Muscle layer of colon (tissue), 2 donors: ENCODE measurements around the gene FGFR3.

Source experiments
- H3K27ac ChIP-seq: one replicate; pipeline ENCODE4 v1.7.0; 2013; ENCODE audit warnings: low read depth, mild to moderate bottlenecking, low read length, moderate library complexity
- H3K27me3 ChIP-seq, 2 donors: one replicate each; pipeline ENCODE4 v1.7.0; 2013; ENCODE audit warnings: low read length in 2 of 2, mild to moderate bottlenecking in 2 of 2; ENCODE audit not compliant: insufficient read depth in 2 of 2, control insufficient read depth in 1 of 2
- H3K36me3 ChIP-seq: one replicate; pipeline ENCODE4 v1.7.0; 2013; ENCODE audit warnings: mild to moderate bottlenecking, low read length; ENCODE audit not compliant: insufficient read depth
- H3K4me1 ChIP-seq: one replicate; pipeline ENCODE4 v1.7.0; 2013; ENCODE audit warnings: mild to moderate bottlenecking, low read length; ENCODE audit not compliant: insufficient read depth
- H3K4me3 ChIP-seq, 2 donors: one replicate each; pipeline ENCODE4 v1.7.0; 2013; ENCODE audit warnings: low read length in 2 of 2, low read depth in 1 of 2, mild to moderate bottlenecking in 1 of 2, moderate library complexity in 1 of 2
- H3K9ac ChIP-seq: one replicate; pipeline ENCODE4 v1.7.0; 2013; ENCODE audit warnings: low read length
- H3K9me3 ChIP-seq: one replicate; pipeline ENCODE4 v1.7.0; 2013; ENCODE audit warnings: mild to moderate bottlenecking, low read length
- donor health status: abdominal sarcoma.
- donor health status: Adenocarcinoma of cecum.

The FGFR3 gene

DNA sequence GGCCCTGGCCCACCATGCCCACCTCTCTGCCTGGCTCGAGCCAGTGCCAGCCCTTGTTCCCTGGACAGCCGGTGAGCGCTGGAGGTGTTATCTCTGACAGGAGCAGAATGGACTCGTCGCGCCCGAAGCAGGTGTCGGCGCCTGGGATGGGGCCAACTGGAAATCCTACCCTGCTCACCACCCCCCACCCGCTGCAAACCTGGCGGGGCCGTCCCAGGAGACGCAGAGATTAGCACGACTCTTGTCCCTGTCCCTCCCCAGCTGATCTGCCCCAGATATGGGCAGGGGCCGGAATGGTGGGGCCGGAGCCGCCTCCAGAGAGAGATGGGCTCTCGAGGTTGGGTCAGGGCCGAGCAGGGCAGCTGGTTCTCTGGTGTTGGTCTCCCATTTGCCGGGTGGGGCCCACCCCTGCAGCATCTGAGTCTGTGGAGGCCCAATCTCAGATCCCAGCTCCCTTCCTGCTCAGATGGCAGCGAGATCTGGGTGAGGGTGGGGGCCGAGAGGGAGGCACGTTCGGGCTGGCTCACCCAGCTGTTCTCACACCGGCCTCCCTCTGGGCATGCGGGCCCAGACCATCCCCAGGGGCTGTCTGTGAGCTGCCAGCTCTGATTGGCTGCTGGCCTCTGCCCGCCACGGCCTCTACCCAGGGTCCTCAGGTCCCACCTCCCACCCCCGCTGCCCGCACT lies 20.1 kb upstream of the FGFR3 start:
- H3K4me3 ChIP-seq, result no peak overlapping the region
- H3K9ac ChIP-seq, result no peak overlapping the region
- H3K9me3 ChIP-seq, result no peaks in the 10 kb centered on the region
- H3K4me1 ChIP-seq, result no peaks in the 10 kb centered on the region
- no peak overlapping the region for H3K27ac ChIP-seq
- no peaks in the 10 kb centered on the region for H3K36me3 ChIP-seq
- peaks cover 4 to 35% of the 10 kb centered on the region in 2 donors for H3K27me3 ChIP-seq

DNA sequence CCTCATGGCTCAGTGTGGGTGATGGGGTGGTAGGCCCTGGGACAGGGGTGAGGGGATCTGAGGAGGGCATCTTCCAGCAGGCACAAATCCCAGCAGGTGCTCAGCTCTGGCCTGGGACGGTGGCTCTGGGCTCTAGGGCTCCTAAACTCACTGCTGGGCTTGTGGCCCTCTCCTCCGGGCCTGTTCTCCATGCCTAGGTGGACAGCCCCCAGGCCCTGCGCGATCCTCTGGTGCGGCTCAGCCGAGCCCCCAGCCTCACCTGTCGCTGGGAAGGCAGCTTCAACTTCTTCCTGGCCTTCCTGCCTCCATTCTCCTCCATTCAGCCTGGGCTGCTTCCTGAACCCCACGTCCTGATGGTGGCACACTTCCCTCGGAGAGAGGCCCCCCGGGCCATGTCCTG lies 19.3 kb upstream of the FGFR3 start:
- Histone ChIP-seq H3K27me3 (peaks cover 0 to 29% of the 10 kb centered on the region in 2 donors), H3K9ac (no peak overlapping the region), H3K9me3 (no peaks in the 10 kb centered on the region), H3K4me3 (no peak overlapping the region), H3K4me1 (no peaks in the 10 kb centered on the region), H3K36me3 (no peaks in the 10 kb centered on the region), H3K27ac (no peak overlapping the region)

DNA sequence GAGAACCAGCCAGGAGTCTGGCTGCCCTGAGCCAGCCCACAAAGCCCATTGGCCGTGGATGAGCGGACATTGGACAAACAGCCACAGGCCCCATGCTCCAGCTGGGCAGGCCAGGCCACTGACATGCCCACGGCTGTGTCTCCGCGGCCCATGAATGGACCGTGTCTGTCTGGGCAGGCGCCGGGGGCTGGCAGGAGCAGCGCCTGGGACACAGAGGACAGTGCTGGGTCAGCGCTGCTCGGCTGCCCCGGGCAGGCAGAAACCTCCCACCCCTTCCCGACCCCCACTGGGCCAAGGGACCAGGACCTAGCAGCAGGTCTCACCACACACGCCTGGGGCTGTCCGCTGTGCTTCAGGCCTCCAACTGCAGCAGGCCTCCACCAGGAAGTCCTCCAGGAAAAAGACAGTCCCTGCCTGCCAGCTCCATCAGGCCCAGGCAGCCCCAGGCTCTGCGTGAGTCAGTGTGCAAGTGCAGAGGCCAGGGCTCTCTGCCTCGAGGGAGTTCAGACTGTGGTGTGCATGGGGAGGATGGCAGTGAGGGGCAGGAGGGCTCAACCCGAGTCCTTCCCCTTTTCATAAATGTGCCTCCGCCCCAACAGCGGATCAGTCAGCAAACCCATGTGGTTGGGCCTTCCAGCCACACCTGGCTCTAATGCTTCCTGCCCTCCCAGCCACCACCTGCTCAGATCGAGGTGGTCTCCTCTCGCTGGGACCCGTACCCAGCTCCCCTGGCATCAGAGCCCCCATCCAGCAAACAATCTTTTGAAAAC lies 17.2 kb upstream of the FGFR3 start:
- H3K9me3 ChIP-seq, result no peaks in the 10 kb centered on the region
- no peaks in the 10 kb centered on the region for H3K36me3 ChIP-seq
- no peak overlapping the region for H3K4me3 ChIP-seq
- no peak overlapping the region for H3K27ac ChIP-seq
- H3K27me3 ChIP-seq, result peaks cover 0 to 13% of the 10 kb centered on the region in 2 donors
- H3K9ac ChIP-seq, result no peak overlapping the region
- H3K4me1 ChIP-seq, result no peaks in the 10 kb centered on the region

DNA sequence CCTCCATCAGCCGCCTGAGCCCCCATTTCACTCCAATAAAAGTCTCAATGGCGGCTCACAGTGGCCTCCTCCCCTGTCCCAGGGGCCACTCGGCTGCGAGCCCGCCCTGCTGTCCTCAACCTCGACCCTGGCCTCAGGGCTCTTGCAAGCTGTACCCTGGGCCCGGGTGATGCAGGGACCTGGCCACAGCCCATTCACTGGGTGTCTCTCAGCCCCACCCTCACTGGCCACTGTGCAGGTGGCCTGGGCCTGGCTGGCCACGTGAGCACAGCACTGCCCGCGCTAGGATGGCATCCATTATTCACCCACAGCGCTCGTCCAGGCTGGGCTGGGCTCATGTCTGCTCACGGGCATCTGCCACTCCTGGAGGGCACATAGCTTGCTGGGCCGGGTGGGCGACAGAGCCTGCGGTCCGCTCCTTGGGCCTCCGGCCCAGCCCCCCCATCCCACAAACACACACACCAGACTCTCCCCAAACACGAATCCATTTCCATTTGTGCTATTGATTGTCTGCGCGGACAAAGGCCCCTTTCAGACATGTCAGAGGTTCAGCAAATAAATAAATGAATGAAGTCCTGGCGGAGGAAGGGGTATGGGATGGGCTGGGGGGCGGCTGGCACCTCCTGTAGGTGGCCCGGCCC lies 16.5 kb upstream of the FGFR3 start:
- Histone ChIP-seq H3K4me1 (no peaks in the 10 kb centered on the region), H3K27me3 (peaks cover 0 to 13% of the 10 kb centered on the region in 2 donors), H3K36me3 (no peaks in the 10 kb centered on the region), H3K4me3 (no peak overlapping the region), H3K27ac (no peak overlapping the region), H3K9ac (no peak overlapping the region), H3K9me3 (no peaks in the 10 kb centered on the region)

DNA sequence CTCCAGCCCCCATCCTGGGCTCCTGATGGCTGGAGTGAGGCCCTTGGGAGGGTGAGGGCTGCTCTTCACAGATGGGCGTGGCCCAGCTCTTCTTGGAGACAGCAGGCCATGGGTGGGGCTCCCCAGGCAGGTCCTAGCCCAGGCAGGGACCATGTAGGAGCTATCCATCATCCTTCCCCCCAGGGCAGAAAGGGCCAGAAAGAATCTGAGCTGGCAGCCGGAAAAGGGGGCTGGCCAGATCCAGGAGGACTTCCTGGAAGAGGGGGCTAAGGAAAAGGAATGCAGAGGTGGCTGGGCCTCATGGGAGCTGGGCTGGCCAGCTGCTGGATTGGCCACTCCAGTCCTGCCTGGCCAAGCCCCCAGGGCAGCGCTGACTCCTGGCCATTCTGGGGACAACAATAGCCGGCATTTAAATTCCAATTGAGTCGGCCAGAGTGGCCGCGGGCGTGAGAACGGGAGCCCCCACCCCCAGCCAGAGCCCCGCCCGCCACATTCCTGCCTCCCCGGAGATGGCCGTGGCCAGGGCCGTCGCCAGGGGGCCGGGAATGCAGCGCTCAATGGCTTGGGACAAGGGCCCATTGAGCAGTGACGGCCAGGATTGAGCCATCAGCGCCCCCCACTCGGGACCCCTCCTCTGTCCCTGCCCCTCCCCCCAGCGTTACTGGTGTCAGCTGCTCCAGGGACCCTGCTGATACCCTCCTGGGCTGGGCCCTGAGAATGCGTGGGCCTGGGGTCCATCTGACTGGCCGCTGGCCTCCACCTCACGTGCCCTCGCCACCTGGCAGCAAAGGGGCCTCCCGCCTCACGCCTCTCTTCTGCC lies 15.1 kb upstream of the FGFR3 start:
- Histone ChIP-seq H3K9ac (no peak overlapping the region), H3K36me3 (no peaks in the 10 kb centered on the region), H3K4me3 (no peak overlapping the region), H3K27me3 (peaks cover 0 to 9% of the 10 kb centered on the region in 2 donors), H3K9me3 (no peaks in the 10 kb centered on the region), H3K27ac (no peak overlapping the region), H3K4me1 (no peaks in the 10 kb centered on the region)

DNA sequence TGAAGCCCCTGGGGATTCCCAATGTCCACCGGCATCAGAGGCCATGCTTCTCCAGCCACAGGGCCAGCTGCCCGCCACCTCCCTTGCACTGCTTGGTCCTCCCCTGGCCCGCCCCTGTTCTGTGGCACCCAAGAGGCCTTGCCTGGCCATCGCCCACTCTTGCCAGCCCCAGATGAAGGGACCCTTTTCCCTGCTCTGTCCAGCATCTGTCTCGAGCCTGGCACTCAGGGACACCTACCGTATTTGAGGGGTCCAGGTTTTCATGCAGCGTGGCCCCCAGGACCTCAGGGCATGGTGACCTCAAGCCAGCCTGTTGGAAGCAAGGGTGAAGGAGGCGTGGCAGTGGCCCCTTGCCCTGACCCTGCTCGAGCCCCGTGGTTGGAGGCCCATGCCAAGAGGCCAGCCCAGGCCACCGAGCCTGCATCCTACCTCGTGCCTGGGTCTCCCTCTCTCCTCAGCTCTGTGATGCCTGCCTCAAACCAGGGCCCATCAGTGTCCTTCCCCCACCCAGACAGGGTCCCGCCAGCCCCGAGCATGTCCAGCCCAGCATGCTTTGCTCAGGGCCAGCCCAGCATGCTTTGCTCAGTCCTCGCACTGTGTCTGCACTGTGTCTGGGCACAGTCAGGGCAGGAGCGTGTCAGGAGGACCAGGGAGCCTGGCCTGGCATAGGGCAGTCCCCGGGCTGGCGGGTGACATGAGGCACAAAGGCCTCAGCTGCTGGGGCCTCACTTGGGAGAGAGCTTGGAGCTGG lies 14.3 kb upstream of the FGFR3 start:
- H3K4me1 ChIP-seq, result no peaks in the 10 kb centered on the region
- no peak overlapping the region for H3K9ac ChIP-seq
- no peaks in the 10 kb centered on the region for H3K36me3 ChIP-seq
- H3K27me3 ChIP-seq, result peaks cover 0 to 9% of the 10 kb centered on the region in 2 donors
- H3K4me3 ChIP-seq, result no peak overlapping the region
- H3K27ac ChIP-seq, result no peak overlapping the region
- H3K9me3 ChIP-seq, result no peaks in the 10 kb centered on the region

DNA sequence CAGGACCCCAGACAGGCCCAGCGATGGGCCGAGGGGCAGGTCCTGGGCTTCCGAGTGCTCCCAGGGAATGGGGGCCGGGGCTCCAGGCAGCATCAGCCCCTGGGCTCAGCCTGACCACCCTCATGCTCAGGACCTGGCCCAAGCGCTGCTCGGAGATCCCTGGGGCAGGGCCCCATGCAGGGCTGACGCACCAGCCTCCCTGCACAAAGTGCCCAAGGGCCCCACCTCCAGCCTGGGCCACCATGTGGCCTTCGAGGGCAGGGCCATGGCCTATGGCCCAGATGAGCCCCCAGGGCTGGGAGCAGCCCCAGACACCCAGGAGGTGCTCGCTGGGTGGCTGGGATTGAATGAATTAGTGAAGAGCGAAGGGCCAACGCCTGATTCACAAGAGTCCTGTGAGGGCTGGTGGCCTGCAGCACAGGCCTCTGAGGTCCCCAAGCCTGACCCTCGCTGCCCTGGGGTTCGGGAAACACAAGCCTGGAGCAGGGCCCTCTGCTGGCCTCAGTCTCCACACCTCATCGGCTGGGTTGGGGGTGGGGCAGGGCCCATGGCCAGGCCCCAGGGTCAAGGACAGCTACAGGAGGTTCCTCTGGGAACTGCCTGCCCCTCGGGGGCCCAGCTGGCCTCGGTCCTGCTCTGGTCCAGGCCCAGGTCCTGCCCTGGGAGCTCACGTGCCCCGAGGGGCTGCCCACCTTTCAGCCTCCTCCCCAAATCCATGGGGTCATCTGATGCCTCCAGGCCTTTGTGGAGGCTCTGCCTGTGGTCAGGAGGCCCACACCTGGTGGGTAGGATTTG lies 13.3 kb upstream of the FGFR3 start:
- H3K4me3 ChIP-seq, result no peak overlapping the region
- H3K36me3 ChIP-seq, result no peaks in the 10 kb centered on the region
- H3K4me1 ChIP-seq, result no peaks in the 10 kb centered on the region
- no peaks in the 10 kb centered on the region for H3K9me3 ChIP-seq
- H3K9ac ChIP-seq, result no peak overlapping the region
- peaks cover 0 to 9% of the 10 kb centered on the region in 2 donors for H3K27me3 ChIP-seq
- H3K27ac ChIP-seq, result no peak overlapping the region

DNA sequence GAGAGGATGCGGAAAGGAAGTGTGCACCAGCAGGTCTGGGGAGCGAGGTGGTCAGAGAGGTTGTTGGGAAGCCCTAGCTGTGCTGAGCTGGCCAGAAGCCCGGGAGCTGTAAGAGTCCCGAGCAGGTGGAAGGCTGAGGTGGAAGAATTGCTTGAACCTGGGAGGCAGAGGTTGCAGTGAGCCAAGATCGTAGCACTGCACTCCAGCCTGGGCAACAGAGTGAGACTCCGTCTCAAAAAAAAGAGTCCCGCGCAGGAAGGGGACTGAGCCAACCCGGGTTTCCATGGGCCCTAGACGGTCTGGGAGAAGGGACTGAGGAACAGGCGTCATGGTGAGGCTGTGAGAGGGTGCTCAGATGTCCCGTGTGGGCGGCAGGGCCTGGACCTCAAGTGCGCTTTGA lies 12.7 kb upstream of the FGFR3 start:
- no peaks in the 10 kb centered on the region for H3K4me1 ChIP-seq
- no peak overlapping the region for H3K27ac ChIP-seq
- no peaks in the 10 kb centered on the region for H3K9me3 ChIP-seq
- H3K9ac ChIP-seq, result no peak overlapping the region
- peaks cover 0 to 9% of the 10 kb centered on the region in 2 donors for H3K27me3 ChIP-seq
- H3K4me3 ChIP-seq, result no peak overlapping the region
- H3K36me3 ChIP-seq, result no peaks in the 10 kb centered on the region

DNA sequence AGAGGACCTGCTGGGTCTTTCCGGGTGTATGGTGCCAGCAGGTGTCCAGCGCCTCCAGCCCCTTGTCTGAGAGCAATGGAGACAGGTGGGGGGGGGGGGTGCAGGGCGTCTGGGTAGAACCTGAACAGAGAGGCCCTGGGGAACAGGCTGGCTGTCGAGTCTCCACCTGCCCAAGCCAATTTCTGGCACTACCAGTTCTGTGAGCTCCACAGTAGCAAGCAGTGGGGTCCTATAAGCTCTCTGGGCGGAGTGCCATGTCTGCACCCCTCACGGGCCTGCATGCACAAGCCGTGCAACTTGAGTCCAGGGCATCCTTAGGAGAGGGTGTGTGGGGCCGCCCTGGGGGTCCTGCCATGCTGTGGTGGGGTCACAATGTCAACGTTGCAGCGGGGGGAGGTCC lies 10.1 kb upstream of the FGFR3 start:
- no peaks in the 10 kb centered on the region for H3K27me3 ChIP-seq
- H3K36me3 ChIP-seq, result no peaks in the 10 kb centered on the region
- no peak overlapping the region for H3K27ac ChIP-seq
- no peaks in the 10 kb centered on the region for H3K4me1 ChIP-seq
- H3K9ac ChIP-seq, result no peak overlapping the region
- no peaks in the 10 kb centered on the region for H3K9me3 ChIP-seq
- no peak overlapping the region for H3K4me3 ChIP-seq

DNA sequence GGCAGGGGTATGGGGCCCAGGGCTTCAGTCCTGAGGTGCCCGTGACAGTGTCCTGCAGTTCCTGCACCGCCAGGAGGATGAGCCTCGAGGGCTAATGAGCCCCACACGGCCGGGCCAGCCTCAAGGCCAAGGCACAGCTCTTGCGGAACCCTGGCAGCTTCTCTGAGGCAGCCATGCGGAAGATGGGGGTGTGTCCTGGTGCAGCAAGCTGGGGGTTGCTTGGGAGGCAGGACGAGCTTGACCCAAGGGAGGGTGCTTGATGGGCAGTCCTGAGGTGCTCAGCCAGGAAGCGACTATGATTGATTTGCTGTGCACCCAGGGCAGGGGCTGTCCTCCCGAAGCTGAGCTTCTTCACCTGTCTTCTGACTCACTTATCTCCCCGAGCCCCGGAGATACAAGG lies 9.1 kb upstream of the FGFR3 start:
- H3K27ac ChIP-seq, result no peak overlapping the region
- no peak overlapping the region for H3K9ac ChIP-seq
- no peaks in the 10 kb centered on the region for H3K36me3 ChIP-seq
- no peak overlapping the region for H3K4me3 ChIP-seq
- H3K9me3 ChIP-seq, result no peaks in the 10 kb centered on the region
- H3K4me1 ChIP-seq, result no peaks in the 10 kb centered on the region
- no peaks in the 10 kb centered on the region for H3K27me3 ChIP-seq
